Cortex of kidney (tissue), 1 donor: ENCODE measurements around the gene CASP5.
"Not testable (repeated sequence)": the region's sequence is repeated elsewhere in the genome, so short reads cannot be mapped to it uniquely, and the experiment has no call there.

ENCODE experiments used
- DNase-seq: peaks from one replicate; lab custom pipeline; 2025; lab: John Stamatoyannopoulos, UW

The CASP5 gene

GRCh38 chr11:105033343-105033742 lies 10.4 kb upstream of the CASP5 start:
- no peak for DNase-seq

GRCh38 chr11:105032495-105032894 lies 9.5 kb upstream of the CASP5 start:
- DNase-seq, result no peak

- DNase-seq, result no peak
Observed at GRCh38 chr11:105027678-105028077, 4.7 kb upstream of the CASP5 start.

- no peak for DNase-seq
Observed at GRCh38 chr11:105024394-105024793, 1.4 kb upstream of the CASP5 start.

GRCh38 chr11:105022527-105022926 lies 441 bp downstream of the CASP5 start:
- DNase-seq, result no peak

- DNase-seq, result no peak
Observed at GRCh38 chr11:105007463-105007862, 15.5 kb downstream of the CASP5 start.

- no peak for DNase-seq
Observed at GRCh38 chr11:105005451-105005845, 17.5 kb downstream of the CASP5 start.

- DNase-seq, result no peak
Observed at GRCh38 chr11:105004021-105004420, 18.9 kb downstream of the CASP5 start.

- no peak for DNase-seq
Observed at GRCh38 chr11:105003151-105003550, 19.8 kb downstream of the CASP5 start.

- no peak for DNase-seq
Observed at GRCh38 chr11:105000797-105001196, 22.2 kb downstream of the CASP5 start.

- DNase-seq, result no peak
Observed at GRCh38 chr11:105000167-105000566, 22.8 kb downstream of the CASP5 start.

- no peak for DNase-seq
Observed at GRCh38 chr11:104999721-105000120, 23.2 kb downstream of the CASP5 start.

- DNase-seq, result no peak
Observed at GRCh38 chr11:104997288-104997687, 25.7 kb downstream of the CASP5 start.

GRCh38 chr11:104995001-104995408 lies 28.0 kb downstream of the CASP5 start:
- DNase-seq, result no peak

- DNase-seq, result no peak
Observed at GRCh38 chr11:104992781-104993180, 30.2 kb downstream of the CASP5 start.

- DNase-seq, result no peak
Observed at GRCh38 chr11:104991994-104992393, 31.0 kb downstream of the CASP5 start.

GRCh38 chr11:104984808-104985207 lies 38.2 kb downstream of the CASP5 start:
- DNase-seq, result no peak

- DNase-seq, result no peak
Observed at GRCh38 chr11:104979839-104980238, 43.1 kb downstream of the CASP5 start.

GRCh38 chr11:104973616-104974015 lies 49.4 kb downstream of the CASP5 start:
- no peak for DNase-seq

GRCh38 chr11:104972924-104973323 lies 50.0 kb downstream of the CASP5 start:
- not testable (repeated sequence) for DNase-seq

GRCh38 chr11:104970756-104971155 lies 52.2 kb downstream of the CASP5 start:
- no peak for DNase-seq

GRCh38 chr11:104968856-104969776 lies 53.9 kb downstream of the CASP5 start:
- no peak for DNase-seq

- DNase-seq, result no peak
Observed at GRCh38 chr11:104968355-104968855, 54.6 kb downstream of the CASP5 start, which contains the start of gene CASP4. Gene CASP4, minus strand, starts transcription at chr11:104968574. Its CDS starts 49 bp downstream, at chr11:104968525.
